Naive thymus-derived CD4-positive, alpha-beta T cell (primary cell): ENCODE results near the gene TPPP. TPM values are rescaled to one million over a fixed set of nuclear protein-coding genes. Genes with fewer than 3 reads are reported as not detected.
"Not testable (repeated sequence)": the region's sequence is repeated elsewhere in the genome, so short reads cannot be mapped to it uniquely, and the experiment has no call there.

Experiments
- ATAC-seq: fragments of 150-1000 bp; cut with Tn5 transposase; 2 replicates; pipeline ENCODE4 v1.10.0; 2021; ENCODE audit warnings: mild to moderate bottlenecking, moderate library complexity
- CTCF ChIA-PET: fragments of 350-600 bp; sonication (Branson Sonifier 250); formaldehyde crosslinking; loops from one replicate; lab custom pipeline; 2021; ENCODE audit warnings: antibody characterized with exemption; lab: Charles Lee
- POLR2A ChIA-PET: fragments of 350-600 bp; sonication (Branson Sonifier 250); formaldehyde crosslinking; loops from one replicate; lab custom pipeline; 2021; ENCODE audit warnings: antibody characterized with exemption, inconsistent platforms; lab: Charles Lee
- DNase-seq, 9 donors: peaks; one replicate each; pipeline versions ENCODE4 v3.0.0 to v3.0.0-alpha.2; 2020 to 2022; ENCODE audit warnings: mixed read lengths in 1 of 9
- H3K27ac ChIP-seq: one replicate; pipeline ENCODE4 v1.7.0; 2013; ENCODE audit warnings: mild to moderate bottlenecking, low read depth, low read length, moderate library complexity
- H3K27me3 ChIP-seq, 2 donors: one replicate each; pipeline ENCODE4 v1.7.0; 2013; ENCODE audit warnings: low read length in 2 of 2, mild to moderate bottlenecking in 2 of 2, moderate library complexity in 2 of 2; ENCODE audit not compliant: control insufficient read depth in 2 of 2, insufficient read depth in 2 of 2
- H3K36me3 ChIP-seq, 3 experiments: 1 replicate in 2 of 3; 2 replicates in 1 of 3; pipeline ENCODE4 v1.7.0; 2013; ENCODE audit warnings: low read length in 3 of 3, mild to moderate bottlenecking in 3 of 3, moderate library complexity in 1 of 3; ENCODE audit not compliant: insufficient read depth in 3 of 3, control insufficient read depth in 2 of 3
- H3K4me1 ChIP-seq, 2 donors: one replicate each; pipeline ENCODE4 v1.7.0; 2013; ENCODE audit warnings: low read length in 2 of 2, mild to moderate bottlenecking in 2 of 2, moderate library complexity in 1 of 2; ENCODE audit not compliant: control insufficient read depth in 2 of 2, insufficient read depth in 2 of 2
- H3K4me3 ChIP-seq: 2 replicates; pipeline ENCODE4 v1.7.0; 2013; ENCODE audit warnings: mild to moderate bottlenecking, low read length
- H3K9me3 ChIP-seq, 3 experiments: 1 replicate in 2 of 3; 2 replicates in 1 of 3; pipeline ENCODE4 v1.7.0; 2013; ENCODE audit warnings: low read length in 3 of 3; ENCODE audit not compliant: control insufficient read depth in 2 of 3
- H3K27ac Mint-ChIP-seq, 9 donors: one replicate each; pipeline ENCODE4 v1.8.0; 2020 to 2022; ENCODE audit warnings: mixed read lengths in 9 of 9, mild to moderate bottlenecking in 8 of 9, moderate library complexity in 5 of 9, inconsistent platforms in 2 of 9
- H3K27me3 Mint-ChIP-seq, 5 donors: one replicate each; pipeline ENCODE4 v1.8.0; 2021 to 2022; ENCODE audit warnings: mixed read lengths in 5 of 5, mild to moderate bottlenecking in 1 of 5
- H3K36me3 Mint-ChIP-seq, 5 donors: one replicate each; pipeline ENCODE4 v1.8.0; 2020 to 2022; ENCODE audit warnings: mixed read lengths in 5 of 5, mild to moderate bottlenecking in 3 of 5, inconsistent platforms in 1 of 5
- H3K4me1 Mint-ChIP-seq, 7 donors: one replicate each; pipeline ENCODE4 v1.8.0; 2020 to 2022; ENCODE audit warnings: mixed read lengths in 7 of 7, mild to moderate bottlenecking in 3 of 7, inconsistent platforms in 1 of 7
- H3K4me3 Mint-ChIP-seq, 10 donors: one replicate each; pipeline ENCODE4 v1.8.0; 2020 to 2022; ENCODE audit warnings: mild to moderate bottlenecking in 10 of 10, mixed read lengths in 10 of 10, moderate library complexity in 6 of 10, inconsistent platforms in 2 of 10
- H3K9me3 Mint-ChIP-seq, 11 donors: one replicate each; pipeline ENCODE4 v1.8.0; 2020 to 2022; ENCODE audit warnings: mixed read lengths in 11 of 11, mild to moderate bottlenecking in 4 of 11, inconsistent platforms in 1 of 11, moderate library complexity in 1 of 11
- intact Hi-C, 2 donors: fragments of 100-400 bp; cut with micrococcal nuclease; formaldehyde crosslinking; loops; one replicate each; pipeline ENCODE4 v1.15.1; 2023
- polyA plus RNA-seq, 2 donors: library from polyadenylated mRNA; unstranded; fragments of 300-500 nt; fragmentation: Illumina TruSeq; gene quantifications; one replicate each; pipeline ENCODE4 v1.2.3, GENCODE V29; 2021
- total RNA-seq, 6 experiments: library from RNA in 5 of 6; stranded (reverse) in 5 of 6; gene quantifications; 1 replicate in 5 of 6; 2 replicates in 1 of 6; pipeline ENCODE4 v1.2.3 and lab custom pipeline; 2021 to 2026

TPPP gene
- total and polyA plus RNA-seq, 7 experiments from 2014 or later, result 0.02 to 3.4 (median 0.14) TPM

GRCh38 chr5:628351-629205 is 64.6 kb downstream of the TPPP start:
- intact Hi-C loops, H3K4me3 ChIP-seq, H3K4me1 ChIP-seq, DNase-seq, H3K27ac ChIP-seq, CTCF ChIA-PET, H3K9me3 Mint-ChIP-seq, H3K27ac Mint-ChIP-seq, ATAC-seq, H3K9me3 ChIP-seq, POLR2A ChIA-PET, H3K27me3 ChIP-seq, H3K27me3 Mint-ChIP-seq, H3K4me3 Mint-ChIP-seq, H3K4me1 Mint-ChIP-seq: not testable (repeated sequence)
- H3K36me3 ChIP-seq, result peaks cover 0 to 46% (median 0%) of the 10 kb centered on the region in 3 experiments
- peaks cover 0 to 33% (median 8%) of the 10 kb centered on the region in 5 donors for H3K36me3 Mint-ChIP-seq

DNA sequence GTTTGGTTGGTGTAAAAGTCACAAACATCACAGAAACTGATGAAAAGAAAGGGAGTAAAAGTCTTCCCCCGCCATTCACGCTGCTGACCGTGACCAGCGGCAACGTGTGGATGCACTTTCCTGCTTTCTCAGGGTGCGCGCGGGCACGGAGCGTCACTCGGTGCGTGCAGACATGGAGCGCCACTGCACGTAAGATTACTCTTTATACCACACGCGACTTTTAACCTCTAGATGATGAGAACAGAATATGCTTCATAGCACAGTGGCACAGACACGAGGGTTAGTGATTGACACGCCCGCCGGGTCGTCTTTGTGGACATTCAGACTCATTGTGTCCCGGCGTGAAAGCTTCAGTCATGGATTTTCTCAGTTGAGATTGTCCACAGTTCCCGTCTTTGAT is 65.3 kb downstream of the TPPP start:
- Mint-ChIP-seq H3K4me3 (no peak overlapping the region), H3K27me3 (no peaks in the 10 kb centered on the region), H3K4me1 (peaks cover 0 to 2% (median 0%) of the 10 kb centered on the region in 7 donors), H3K36me3 (peaks cover 0 to 30% (median 8%) of the 10 kb centered on the region in 5 donors), H3K27ac (no peak overlapping the region), H3K9me3 (no peaks in the 10 kb centered on the region)
- Histone ChIP-seq H3K9me3 (no peaks in the 10 kb centered on the region), H3K4me3 (no peak overlapping the region), H3K36me3 (peaks cover 0 to 50% (median 0%) of the 10 kb centered on the region in 3 experiments), H3K27ac (no peak overlapping the region), H3K4me1 (no peaks in the 10 kb centered on the region), H3K27me3 (no peaks in the 10 kb centered on the region)
- DNase-seq (no peak), ATAC-seq (no peak)
- ChIA-PET POLR2A (no interaction called here), CTCF (interaction anchor here (0.5 kb wide), 1 partner anchor 27 kb away, joined by 3 read pairs; no protein-coding TSS in a partner anchor)
- intact Hi-C loops, result no loop called here

GRCh38 chr5:626850-627249 is 66.3 kb downstream of the TPPP start:
- Histone ChIP-seq H3K36me3 (peaks cover 0 to 57% (median 0%) of the 10 kb centered on the region in 3 experiments), H3K4me1 (no peaks in the 10 kb centered on the region), H3K27ac (no peak overlapping the region), H3K4me3 (no peak overlapping the region), H3K27me3 (no peaks in the 10 kb centered on the region), H3K9me3 (no peaks in the 10 kb centered on the region)
- Mint-ChIP-seq H3K36me3 (peaks cover 2 to 34% (median 8%) of the 10 kb centered on the region in 5 donors), H3K4me3 (no peak overlapping the region), H3K27me3 (no peaks in the 10 kb centered on the region), H3K4me1 (peaks cover 0 to 2% (median 0%) of the 10 kb centered on the region in 7 donors), H3K27ac (no peak overlapping the region), H3K9me3 (no peaks in the 10 kb centered on the region)
- intact Hi-C loops, result no loop called here
- ChIA-PET POLR2A (no interaction called here), CTCF (no interaction called here)
- no peak for DNase-seq
- no peak for ATAC-seq

DNA sequence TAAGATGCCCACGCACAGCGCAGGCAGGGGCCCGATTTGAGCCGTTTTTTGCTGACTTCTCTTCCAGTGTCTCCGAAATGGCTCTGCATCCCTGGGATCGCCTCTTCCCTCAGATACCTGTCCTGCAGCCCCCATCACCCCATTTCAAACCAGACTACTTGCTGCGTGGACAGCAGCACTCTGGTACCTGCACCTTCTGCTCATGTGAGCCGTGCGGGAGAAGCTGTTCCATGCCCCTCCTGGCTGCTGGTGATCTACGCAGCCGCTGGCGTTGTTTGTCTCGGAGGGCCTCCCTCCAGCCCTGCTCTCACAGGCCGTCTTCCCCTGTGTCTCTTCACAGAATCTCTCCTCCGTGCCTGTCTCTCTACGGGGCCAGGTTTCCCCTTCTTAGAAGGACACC is 67.6 kb downstream of the TPPP start:
- H3K4me3 ChIP-seq, result no peak overlapping the region
- H3K27ac Mint-ChIP-seq, result no peak overlapping the region
- DNase-seq, result no peak

GRCh38 chr5:624951-625230 is 68.3 kb downstream of the TPPP start:
- ChIA-PET POLR2A (no interaction called here), CTCF (no interaction called here)
- Histone ChIP-seq H3K27me3 (no peaks in the 10 kb centered on the region), H3K36me3 (peaks cover 0 to 77% (median 10%) of the 10 kb centered on the region in 3 experiments), H3K4me3 (no peak overlapping the region), H3K4me1 (no peaks in the 10 kb centered on the region), H3K27ac (no peak overlapping the region), H3K9me3 (no peaks in the 10 kb centered on the region)
- peaks cover 0 to 2% (median 0%) of the 10 kb centered on the region in 7 donors for H3K4me1 Mint-ChIP-seq
- peaks cover 2 to 41% (median 8%) of the 10 kb centered on the region in 5 donors for H3K36me3 Mint-ChIP-seq
- intact Hi-C loops, result no loop called here
- H3K9me3 Mint-ChIP-seq, result no peaks in the 10 kb centered on the region
- H3K4me3 Mint-ChIP-seq, result no peak overlapping the region
- H3K27me3 Mint-ChIP-seq, result no peaks in the 10 kb centered on the region
- DNase-seq (no peak), ATAC-seq (no peak)
- H3K27ac Mint-ChIP-seq, result no peak overlapping the region

More for the DNA sequence above, 67.6 kb downstream of the TPPP start:
- intact Hi-C loops, result no loop called here
- ChIA-PET POLR2A (no interaction called here), CTCF (no interaction called here)
- Histone ChIP-seq H3K4me1 (no peaks in the 10 kb centered on the region), H3K27me3 (no peaks in the 10 kb centered on the region), H3K9me3 (no peaks in the 10 kb centered on the region), H3K27ac (no peak overlapping the region), H3K36me3 (peaks cover 0 to 71% (median 3%) of the 10 kb centered on the region in 3 experiments)
- Mint-ChIP-seq H3K4me1 (peaks cover 0 to 2% (median 0%) of the 10 kb centered on the region in 7 donors), H3K9me3 (no peaks in the 10 kb centered on the region), H3K36me3 (peaks cover 2 to 35% (median 8%) of the 10 kb centered on the region in 5 donors), H3K27me3 (no peaks in the 10 kb centered on the region), H3K4me3 (peak overlapping the region in 1 of 10 donors; percentile 33)
- ATAC-seq, result no peak

- H3K4me1 Mint-ChIP-seq, result peaks cover 0 to 2% (median 0%) of the 10 kb centered on the region in 7 donors
- Histone ChIP-seq H3K4me1 (no peaks in the 10 kb centered on the region), H3K27me3 (no peaks in the 10 kb centered on the region), H3K27ac (no peak overlapping the region), H3K4me3 (no peak overlapping the region), H3K36me3 (peaks cover 0 to 82% (median 12%) of the 10 kb centered on the region in 3 experiments), H3K9me3 (no peaks in the 10 kb centered on the region)
- H3K27me3 Mint-ChIP-seq, result no peaks in the 10 kb centered on the region
- ATAC-seq (no peak), DNase-seq (no peak)
- H3K9me3 Mint-ChIP-seq, result no peaks in the 10 kb centered on the region
- ChIA-PET CTCF (no interaction called here), POLR2A (no interaction called here)
- H3K36me3 Mint-ChIP-seq, result peaks cover 2 to 46% (median 8%) of the 10 kb centered on the region in 5 donors
- H3K4me3 Mint-ChIP-seq, result no peak overlapping the region
- no peak overlapping the region for H3K27ac Mint-ChIP-seq
- intact Hi-C loops, result no loop called here
Measured at GRCh38 chr5:624118-624950, 68.8 kb downstream of the TPPP start.
